Measurements from ENCODE around the gene TMEM109.

TMEM109 gene

GRCh38 chr11:60937811-60938210, 23.9 kb downstream of the TMEM109 start:
- TF ChIP-seq PATZ1 (CRISPR knock-in tag; IDR thresholded peaks at IDR 0.05; ENCODE audit: borderline replicate concordance) (no peak), TCF4 (CRISPR knock-in tag; IDR thresholded peaks at IDR 0.05; ENCODE audit: borderline replicate concordance) (no peak), SNAI2 (CRISPR knock-in tag; IDR thresholded peaks at IDR 0.05) (no peak), ESRRG (CRISPR knock-in tag; IDR thresholded peaks at IDR 0.05) (no peak), ARNTL (CRISPR knock-in tag; IDR thresholded peaks at IDR 0.05; ENCODE audit: borderline replicate concordance, low read depth) (no peak), ZNF8 (CRISPR knock-in tag; IDR thresholded peaks at IDR 0.05) (no peak), OSR1 (CRISPR knock-in tag; IDR thresholded peaks at IDR 0.05) (no peak), CREB5 (CRISPR knock-in tag; IDR thresholded peaks at IDR 0.05; ENCODE audit: low read depth) (no peak), BACH2 (CRISPR knock-in tag; IDR thresholded peaks at IDR 0.05; ENCODE audit: borderline replicate concordance) (no peak), TSHZ2 (CRISPR knock-in tag; IDR thresholded peaks at IDR 0.05) (no peak), PPARA (CRISPR knock-in tag; IDR thresholded peaks at IDR 0.05; ENCODE audit: borderline replicate concordance) (no peak), TOX (CRISPR knock-in tag; IDR thresholded peaks at IDR 0.05; ENCODE audit: borderline replicate concordance) (no peak), ZFP3 (CRISPR knock-in tag; IDR thresholded peaks at IDR 0.05) (no peak), ISL1 (CRISPR knock-in tag; IDR thresholded peaks at IDR 0.05) (no peak), POU6F1 (CRISPR knock-in tag; IDR thresholded peaks at IDR 0.05; ENCODE audit: borderline replicate concordance, low read depth) (no peak), RARB (CRISPR knock-in tag; IDR thresholded peaks at IDR 0.05) (no peak)
- ATAC-seq, result no peak

GRCh38 chr11:60938500-60938899, 24.5 kb downstream of the TMEM109 start:
- ATAC-seq, result no peak; the same call in 1 of the 3 replicates
- TF ChIP-seq PPARA (CRISPR knock-in tag; IDR thresholded peaks at IDR 0.05; ENCODE audit: borderline replicate concordance) (no peak), GLIS3 (CRISPR knock-in tag; IDR thresholded peaks at IDR 0.05) (no peak), ZFP3 (CRISPR knock-in tag; IDR thresholded peaks at IDR 0.05) (no peak), TCF4 (CRISPR knock-in tag; IDR thresholded peaks at IDR 0.05; ENCODE audit: borderline replicate concordance) (no peak), ISL1 (CRISPR knock-in tag; IDR thresholded peaks at IDR 0.05) (no peak), ZNF565 (CRISPR knock-in tag; conservative IDR thresholded peaks at IDR 0.05; ENCODE audit: low read depth) (no peak), ZFP30 (CRISPR knock-in tag; IDR thresholded peaks at IDR 0.05) (no peak), CSDC2 (CRISPR knock-in tag; IDR thresholded peaks at IDR 0.05) (no peak), ARNTL (CRISPR knock-in tag; IDR thresholded peaks at IDR 0.05; ENCODE audit: borderline replicate concordance, low read depth) (no peak), SNAI2 (CRISPR knock-in tag; IDR thresholded peaks at IDR 0.05) (no peak), CREB5 (CRISPR knock-in tag; IDR thresholded peaks at IDR 0.05; ENCODE audit: low read depth) (no peak), ESRRG (CRISPR knock-in tag; IDR thresholded peaks at IDR 0.05) (no peak), TOX (CRISPR knock-in tag; IDR thresholded peaks at IDR 0.05; ENCODE audit: borderline replicate concordance) (no peak), CSRNP3 (CRISPR knock-in tag; IDR thresholded peaks at IDR 0.05) (no peak), ZNF8 (CRISPR knock-in tag; IDR thresholded peaks at IDR 0.05) (no peak), ZC3H10 (CRISPR knock-in tag; IDR thresholded peaks at IDR 0.05) (no peak), ZNF70 (CRISPR knock-in tag; IDR thresholded peaks at IDR 0.05) (no peak), PATZ1 (CRISPR knock-in tag; IDR thresholded peaks at IDR 0.05; ENCODE audit: borderline replicate concordance) (no peak), TSHZ2 (CRISPR knock-in tag; IDR thresholded peaks at IDR 0.05) (no peak), BACH2 (CRISPR knock-in tag; IDR thresholded peaks at IDR 0.05; ENCODE audit: borderline replicate concordance) (no peak)

All from SK-N-SH treated with all-trans-retinoic acid at 6 μM for 48 hours (cell line).